GM06990 (cell line): ENCODE data around the gene MCRS1.
"Not testable (repeated sequence)": the region's sequence is repeated elsewhere in the genome, so short reads cannot be mapped to it uniquely, and the experiment has no call there.

Experiments
- DNase-seq: peaks from one replicate; pipeline ENCODE4 v3.0.0-alpha.2; 2011; ENCODE audit not compliant: insufficient read length; ENCODE audit errors: extremely low read depth
- H3K27me3 ChIP-seq: replicated peaks from 2 replicates; pipeline ENCODE4 v1.6.0; 2011; ENCODE audit warnings: low read length; ENCODE audit not compliant: control insufficient read depth, insufficient read depth
- H3K36me3 ChIP-seq: 2 replicates; pipeline ENCODE4 v1.5.1; 2011; ENCODE audit warnings: low read length; ENCODE audit not compliant: control insufficient read depth, insufficient read depth
- H3K4me3 ChIP-seq: replicated peaks from 2 replicates; pipeline ENCODE4 v1.5.1; 2011; ENCODE audit warnings: low read depth, mild to moderate bottlenecking, control low read depth, low read length
- TF ChIP-seq, protein P1 (sequence below): IDR thresholded peaks from 2 replicates; pipeline ENCODE4 v1.5.1; 2011; ENCODE audit warnings: low read length, control low read depth, mild to moderate bottlenecking, inconsistent platforms; ENCODE audit not compliant: insufficient read depth, poor library complexity, severe bottlenecking

The MCRS1 gene

GRCh38 chr12:49512546-49512945, 55.4 kb downstream of the MCRS1 start:
- TF ChIP-seq, protein P1, sequence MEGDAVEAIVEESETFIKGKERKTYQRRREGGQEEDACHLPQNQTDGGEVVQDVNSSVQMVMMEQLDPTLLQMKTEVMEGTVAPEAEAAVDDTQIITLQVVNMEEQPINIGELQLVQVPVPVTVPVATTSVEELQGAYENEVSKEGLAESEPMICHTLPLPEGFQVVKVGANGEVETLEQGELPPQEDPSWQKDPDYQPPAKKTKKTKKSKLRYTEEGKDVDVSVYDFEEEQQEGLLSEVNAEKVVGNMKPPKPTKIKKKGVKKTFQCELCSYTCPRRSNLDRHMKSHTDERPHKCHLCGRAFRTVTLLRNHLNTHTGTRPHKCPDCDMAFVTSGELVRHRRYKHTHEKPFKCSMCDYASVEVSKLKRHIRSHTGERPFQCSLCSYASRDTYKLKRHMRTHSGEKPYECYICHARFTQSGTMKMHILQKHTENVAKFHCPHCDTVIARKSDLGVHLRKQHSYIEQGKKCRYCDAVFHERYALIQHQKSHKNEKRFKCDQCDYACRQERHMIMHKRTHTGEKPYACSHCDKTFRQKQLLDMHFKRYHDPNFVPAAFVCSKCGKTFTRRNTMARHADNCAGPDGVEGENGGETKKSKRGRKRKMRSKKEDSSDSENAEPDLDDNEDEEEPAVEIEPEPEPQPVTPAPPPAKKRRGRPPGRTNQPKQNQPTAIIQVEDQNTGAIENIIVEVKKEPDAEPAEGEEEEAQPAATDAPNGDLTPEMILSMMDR = no peak

DNA sequence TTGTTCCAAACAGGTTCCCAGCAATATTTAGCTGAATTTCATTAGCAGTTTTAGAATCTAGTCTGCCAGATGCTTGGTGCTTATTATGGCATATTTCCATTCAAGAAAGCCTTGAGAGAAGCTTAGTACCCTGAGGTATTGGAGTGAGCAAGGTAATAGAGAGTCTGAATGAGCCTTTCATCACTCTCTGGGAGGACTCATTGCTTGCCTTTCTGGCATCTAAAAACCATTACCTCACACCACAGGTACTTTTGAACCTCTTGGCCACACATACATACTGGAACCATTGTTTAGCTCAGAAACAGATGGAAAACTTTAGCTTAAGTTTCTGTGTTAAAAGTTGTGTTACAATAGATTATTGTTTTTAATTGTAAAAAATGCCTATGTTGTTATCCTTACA, 56.5 kb downstream of the MCRS1 start:
- peaks cover 5% of the 10 kb centered on the region for H3K36me3 ChIP-seq
- H3K27me3 ChIP-seq = no peaks in the 10 kb centered on the region
- H3K4me3 ChIP-seq = no peak overlapping the region
- no peak for DNase-seq
- TF ChIP-seq, protein P1 = no peak

More at GRCh38 chr12:49512546-49512945, 55.4 kb downstream of the MCRS1 start:
- Histone ChIP-seq H3K36me3 (peaks cover 2% of the 10 kb centered on the region), H3K4me3 (no peak overlapping the region), H3K27me3 (no peaks in the 10 kb centered on the region)
- DNase-seq = no peak

GRCh38 chr12:49509681-49510080, 58.3 kb downstream of the MCRS1 start:
- not testable (repeated sequence) for H3K4me3 ChIP-seq, H3K27me3 ChIP-seq, H3K36me3 ChIP-seq, DNase-seq
